SK-N-SH (cell line): ENCODE results near the gene LENG1. TPM values are rescaled to one million over a fixed set of nuclear protein-coding genes. Genes with fewer than 3 reads are reported as not detected.

ENCODE experiments used
- CTCF ChIA-PET: fragments of 300-600, 350-600 bp; formaldehyde crosslinking; extraction: SDS; loops from one replicate; lab custom pipeline; 2021; lab: Yijun Ruan, JAX
- POLR2A ChIA-PET: fragments of 350-600 bp; sonication (Branson Sonifier 250); formaldehyde crosslinking; extraction: SDS; loops from one replicate; lab custom pipeline; 2020; ENCODE audit warnings: antibody characterized with exemption, inconsistent platforms; lab: Yijun Ruan, JAX
- DNase-seq: peaks from one replicate; pipeline ENCODE4 v3.0.0; 2012
- H2AFZ ChIP-seq: fragments of 200-600 bp; sonication (generic); 2 replicates; pipeline ENCODE4 v1.8.1; 2016; ENCODE audit warnings: antibody characterized with exemption, mild to moderate bottlenecking, low read depth
- H3F3A ChIP-seq: fragments of 200-600 bp; sonication (generic); replicated peaks from 2 replicates; pipeline ENCODE3; 2016; ENCODE audit warnings: antibody characterized with exemption, mild to moderate bottlenecking; ENCODE audit not compliant: insufficient read depth
- H3K27ac ChIP-seq, 2 experiments: fragments of 200-500 bp in 1 of 2; fragments of 200-600 bp in 1 of 2; sonication (Bioruptor generic) in 1 of 2; sonication (generic), shearing (Covaris generic) in 1 of 2; 2 replicates each; pipeline versions ENCODE4 v1.5.1 to v1.6.1; 2014 to 2016; ENCODE audit warnings: low read depth in 2 of 2, inconsistent platforms in 1 of 2, low read length in 1 of 2, mild to moderate bottlenecking in 1 of 2, mixed read lengths in 1 of 2
- H3K27me3 ChIP-seq: fragments of 200-600 bp; sonication (generic), shearing (Covaris generic); 2 replicates; pipeline ENCODE4 v1.6.1; 2016; ENCODE audit warnings: mixed run types; ENCODE audit not compliant: insufficient read depth
- H3K36me3 ChIP-seq, 2 experiments: fragments of 200-500 bp in 1 of 2; fragments of 200-600 bp in 1 of 2; sonication (Bioruptor generic) in 1 of 2; sonication (generic) in 1 of 2; replicated peaks in 1 of 2; 2 replicates each; pipeline versions ENCODE3 to v1.5.1; 2014 to 2016; ENCODE audit warnings: low read length in 1 of 2, mild to moderate bottlenecking in 1 of 2; ENCODE audit not compliant: insufficient read depth in 2 of 2, control insufficient read depth in 1 of 2
- H3K4me1 ChIP-seq, 2 experiments: fragments of 200-500 bp in 1 of 2; fragments of 200-600 bp in 1 of 2; sonication (Bioruptor generic) in 1 of 2; sonication (generic), shearing (Covaris generic) in 1 of 2; 2 replicates each; pipeline versions ENCODE4 v1.5.1 to v1.6.1; 2014 to 2016; ENCODE audit warnings: low read depth in 1 of 2, low read length in 1 of 2, mixed run types in 1 of 2; ENCODE audit not compliant: insufficient read depth in 2 of 2, control insufficient read depth in 1 of 2
- H3K4me2 ChIP-seq: fragments of 200-600 bp; sonication (generic), shearing (Covaris generic); 2 replicates; pipeline ENCODE4 v1.6.1; 2017; ENCODE audit warnings: mixed run types
- H3K4me3 ChIP-seq, 2 experiments: fragments of 200-500 bp in 1 of 2; fragments of 200-600 bp in 1 of 2; sonication (Bioruptor generic) in 1 of 2; sonication (generic), shearing (Covaris generic) in 1 of 2; 2 replicates each; pipeline versions ENCODE4 v1.5.1 to v1.8.1; 2014 to 2016; ENCODE audit warnings: low read depth in 2 of 2, inconsistent platforms in 1 of 2, low read length in 1 of 2, mild to moderate bottlenecking in 1 of 2, mixed read lengths in 1 of 2, moderate library complexity in 1 of 2
- H3K79me2 ChIP-seq: fragments of 200-600 bp; sonication (generic); 2 replicates; pipeline ENCODE4 v1.8.1; 2017; ENCODE audit warnings: mild to moderate bottlenecking; ENCODE audit not compliant: insufficient read depth
- H3K9ac ChIP-seq: fragments of 200-600 bp; sonication (generic); 2 replicates; pipeline ENCODE4 v1.6.1; 2017; ENCODE audit warnings: mixed run types
- H3K9me2 ChIP-seq: fragments of 200-600 bp; sonication (generic); 2 replicates; pipeline ENCODE4 v1.6.1; 2017; ENCODE audit warnings: mixed run types
- H3K9me3 ChIP-seq: fragments of 200-600 bp; sonication (generic); 2 replicates; pipeline ENCODE4 v1.6.1; 2017; ENCODE audit warnings: mixed run types, mild to moderate bottlenecking, moderate library complexity
- H4K20me1 ChIP-seq: fragments of 200-600 bp; sonication (generic); 2 replicates; pipeline ENCODE4 v1.6.1; 2017; ENCODE audit warnings: mild to moderate bottlenecking, mixed run types; ENCODE audit not compliant: insufficient read depth
- CHD2 ChIP-seq: fragments of 150-350 bp; IDR thresholded peaks from 2 replicates; pipeline ENCODE4 v1.6.1; 2018; ENCODE audit warnings: low read length; ENCODE audit not compliant: partially characterized antibody
- ELF1 ChIP-seq: IDR thresholded peaks from 2 replicates; pipeline ENCODE4 v1.4.0; 2012
- EP300 ChIP-seq, 2 experiments: IDR thresholded peaks; 2 replicates each; pipeline versions ENCODE4 v1.4.0 to v1.6.1; 2012; ENCODE audit warnings: borderline replicate concordance in 1 of 2, low read depth in 1 of 2, low read length in 1 of 2
- FOXJ3 ChIP-seq: sonication (generic); formaldehyde crosslinking; IDR thresholded peaks from 2 replicates; pipeline ENCODE4 v1.5.1; 2020; ENCODE audit warnings: mild to moderate bottlenecking, missing genetic modification reagents
- FOXM1 ChIP-seq: IDR thresholded peaks from 2 replicates; pipeline ENCODE4 v1.4.0; 2012; ENCODE audit warnings: low read depth, mild to moderate bottlenecking
- GATA2 ChIP-seq: sonication (generic); formaldehyde crosslinking; IDR thresholded peaks from 2 replicates; pipeline ENCODE4 v1.5.0; 2020; ENCODE audit warnings: mild to moderate bottlenecking, missing genetic modification reagents
- NRF1 ChIP-seq: IDR thresholded peaks from 2 replicates; pipeline ENCODE4 v1.6.1; 2012; ENCODE audit warnings: low read depth, mild to moderate bottlenecking, low read length
- RAD21 ChIP-seq: IDR thresholded peaks from 2 replicates; pipeline ENCODE4 v1.6.1; 2012; ENCODE audit warnings: mild to moderate bottlenecking, low read length
- RCOR1 ChIP-seq: fragments of 150-350 bp; IDR thresholded peaks from 2 replicates; pipeline ENCODE4 v1.6.1; 2017; ENCODE audit warnings: antibody characterized with exemption, low read length
- RFX5 ChIP-seq: IDR thresholded peaks from 2 replicates; pipeline ENCODE4 v1.6.1; 2012; ENCODE audit warnings: mild to moderate bottlenecking, improper control_type of control experiment, low read length
- RXRA ChIP-seq: IDR thresholded peaks from 2 replicates; pipeline ENCODE4 v1.4.0; 2012; ENCODE audit warnings: low read depth, mild to moderate bottlenecking, borderline replicate concordance
- SIN3A ChIP-seq: IDR thresholded peaks from 2 replicates; pipeline ENCODE4 v1.6.1; 2012; ENCODE audit warnings: low read depth, mild to moderate bottlenecking, low read length, moderate library complexity, borderline replicate concordance
- SMC3 ChIP-seq: IDR thresholded peaks from 2 replicates; pipeline ENCODE4 v1.6.1; 2012; ENCODE audit warnings: low read depth, low read length, improper control_type of control experiment
- TAF1 ChIP-seq: IDR thresholded peaks from 2 replicates; pipeline ENCODE4 v1.6.1; 2012; ENCODE audit warnings: low read depth, mild to moderate bottlenecking, low read length, moderate library complexity, borderline replicate concordance
- WGBS: methylation state at CpG from one replicate; pipeline ENCODE4 v1.1.6; 2017; ENCODE audit warnings: low lambda C conversion rate; 5-methylcytosine and 5-hydroxymethylcytosine counted together
- polyA plus RNA-seq, 3 experiments: library from polyadenylated mRNA; depleted of rRNA; stranded (reverse); fragments of >200 nt; gene quantifications; 2 replicates each; pipeline ENCODE4 v1.2.3, GENCODE V29; 2012
- TF ChIP-seq, protein P1 (sequence below): fragments of 200-600 bp; sonication (generic); IDR thresholded peaks from 2 replicates; pipeline ENCODE4 v1.6.1; 2017; ENCODE audit warnings: antibody characterized with exemption, mild to moderate bottlenecking, moderate library complexity
- TF ChIP-seq, protein P2 (sequence below): fragments of 150-350 bp; IDR thresholded peaks from 2 replicates; pipeline ENCODE4 v1.6.1; 2016; ENCODE audit warnings: mild to moderate bottlenecking, low read depth, low read length
- TF ChIP-seq, protein P3 (sequence below): IDR thresholded peaks from 2 replicates; pipeline ENCODE4 v1.4.0; 2012; ENCODE audit warnings: low read depth, borderline replicate concordance
- TF ChIP-seq, protein P4 (sequence below): IDR thresholded peaks from 2 replicates; pipeline ENCODE4 v1.4.0; 2012; ENCODE audit warnings: low read depth
- TF ChIP-seq, protein P5 (sequence below): IDR thresholded peaks from 2 replicates; pipeline ENCODE4; 2012

LENG1 gene
- polyA plus RNA-seq, 1 of the 3 experiments (the other 2 are of a cell fraction) = 11.4 TPM

DNA sequence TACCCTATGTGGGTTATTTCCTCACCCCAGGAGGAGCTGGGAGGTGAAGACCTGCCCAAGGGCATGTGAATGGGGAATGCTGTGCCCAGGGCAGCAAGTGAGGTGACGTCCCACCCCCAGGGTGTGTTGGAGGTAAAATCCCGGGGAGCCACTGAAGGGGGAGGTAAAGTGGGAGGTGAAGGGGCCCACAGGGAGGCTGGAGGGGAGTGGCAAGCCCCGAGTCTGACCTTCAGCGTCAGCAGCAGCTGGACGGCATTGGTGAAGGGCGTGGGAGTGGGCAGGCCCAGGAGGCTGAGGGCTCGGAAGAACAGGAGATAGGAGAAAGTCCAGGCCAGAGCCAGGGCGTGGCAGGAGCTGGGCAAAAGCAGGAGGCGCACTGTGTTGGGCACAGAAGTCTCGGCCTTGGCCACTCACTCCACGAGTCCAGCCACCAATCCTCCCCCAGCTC is 27.4 kb upstream of the LENG1 start:
- Histone ChIP-seq H3F3A (peaks cover 10% of the 10 kb centered on the region), H2AFZ (no peak overlapping the region), H3K4me1 (peaks cover 0 to 11% of the 10 kb centered on the region in 2 experiments; a peak in 1 of 4 replicates), H3K9me3 (no peaks in the 10 kb centered on the region), H3K4me3 (no peak overlapping the region), H3K9ac (0 out of 2 replicates have a peak overlapping the region, but pooled peaks have one; percentile 16), H3K27ac (no peak overlapping the region), H3K79me2 (peaks cover 56% of the 10 kb centered on the region), H3K4me2 (peak overlapping the region; percentile 90), H3K36me3 (peaks cover 23% of the 10 kb centered on the region in 2 experiments), H3K9me2 (no peaks in the 10 kb centered on the region), H4K20me1 (no peaks in the 10 kb centered on the region), H3K27me3 (no peaks in the 10 kb centered on the region)
- TF ChIP-seq RXRA = no peak
- TF ChIP-seq, protein P1, sequence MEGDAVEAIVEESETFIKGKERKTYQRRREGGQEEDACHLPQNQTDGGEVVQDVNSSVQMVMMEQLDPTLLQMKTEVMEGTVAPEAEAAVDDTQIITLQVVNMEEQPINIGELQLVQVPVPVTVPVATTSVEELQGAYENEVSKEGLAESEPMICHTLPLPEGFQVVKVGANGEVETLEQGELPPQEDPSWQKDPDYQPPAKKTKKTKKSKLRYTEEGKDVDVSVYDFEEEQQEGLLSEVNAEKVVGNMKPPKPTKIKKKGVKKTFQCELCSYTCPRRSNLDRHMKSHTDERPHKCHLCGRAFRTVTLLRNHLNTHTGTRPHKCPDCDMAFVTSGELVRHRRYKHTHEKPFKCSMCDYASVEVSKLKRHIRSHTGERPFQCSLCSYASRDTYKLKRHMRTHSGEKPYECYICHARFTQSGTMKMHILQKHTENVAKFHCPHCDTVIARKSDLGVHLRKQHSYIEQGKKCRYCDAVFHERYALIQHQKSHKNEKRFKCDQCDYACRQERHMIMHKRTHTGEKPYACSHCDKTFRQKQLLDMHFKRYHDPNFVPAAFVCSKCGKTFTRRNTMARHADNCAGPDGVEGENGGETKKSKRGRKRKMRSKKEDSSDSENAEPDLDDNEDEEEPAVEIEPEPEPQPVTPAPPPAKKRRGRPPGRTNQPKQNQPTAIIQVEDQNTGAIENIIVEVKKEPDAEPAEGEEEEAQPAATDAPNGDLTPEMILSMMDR = no peak
- no peak for TF ChIP-seq NRF1
- TF ChIP-seq RAD21 = no peak
- no peak for TF ChIP-seq EP300 (IDR thresholded peaks at IDR 0.05; ENCODE audit: borderline replicate concordance in 1 of 2, low read depth in 1 of 2, low read length in 1 of 2)
- no peak for TF ChIP-seq SIN3A
- TF ChIP-seq, protein P2, sequence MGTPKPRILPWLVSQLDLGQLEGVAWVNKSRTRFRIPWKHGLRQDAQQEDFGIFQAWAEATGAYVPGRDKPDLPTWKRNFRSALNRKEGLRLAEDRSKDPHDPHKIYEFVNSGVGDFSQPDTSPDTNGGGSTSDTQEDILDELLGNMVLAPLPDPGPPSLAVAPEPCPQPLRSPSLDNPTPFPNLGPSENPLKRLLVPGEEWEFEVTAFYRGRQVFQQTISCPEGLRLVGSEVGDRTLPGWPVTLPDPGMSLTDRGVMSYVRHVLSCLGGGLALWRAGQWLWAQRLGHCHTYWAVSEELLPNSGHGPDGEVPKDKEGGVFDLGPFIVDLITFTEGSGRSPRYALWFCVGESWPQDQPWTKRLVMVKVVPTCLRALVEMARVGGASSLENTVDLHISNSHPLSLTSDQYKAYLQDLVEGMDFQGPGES = no peak
- POLR2A ChIA-PET = no interaction called here
- CTCF ChIA-PET = interaction anchor here (1.2 kb wide), 1 partner anchor 19 kb away, joined by 4 read pairs; no protein-coding TSS in a partner anchor
- no peak for DNase-seq
- WGBS = 88% methylated on average over 10 of the region's 11 CpGs

DNA sequence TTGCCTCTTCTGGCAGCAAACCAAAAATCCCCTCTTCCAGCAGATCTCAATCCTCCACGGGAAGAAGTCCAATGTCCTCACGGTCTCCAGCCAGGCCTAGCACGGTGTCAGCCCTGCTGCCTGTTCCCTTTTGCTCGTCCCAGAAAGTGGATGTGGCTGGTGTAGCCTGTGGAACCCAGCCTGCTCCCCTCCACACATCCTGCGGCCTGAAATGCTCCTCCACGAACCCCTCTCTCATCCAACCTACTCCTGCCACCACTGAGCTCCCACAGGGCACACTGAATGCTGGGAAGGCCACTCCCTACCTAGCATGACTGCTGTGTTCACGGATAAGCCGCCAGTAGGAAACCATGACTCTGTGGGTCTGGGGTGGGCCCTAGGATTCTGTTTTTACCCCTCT is 26.8 kb upstream of the LENG1 start:
- no peaks in the 10 kb centered on the region for H3K9me2 ChIP-seq
- no peak overlapping the region for H2AFZ ChIP-seq
- CTCF ChIA-PET = interaction anchor here (1.2 kb wide), 1 partner anchor 18 kb away, joined by 4 read pairs; no protein-coding TSS in a partner anchor
- POLR2A ChIA-PET = no interaction called here
- no peak overlapping the region for H3K4me2 ChIP-seq
- no peak overlapping the region for H3K27ac ChIP-seq
- H3K36me3 ChIP-seq = peaks cover 23% of the 10 kb centered on the region in 2 experiments
- H3K79me2 ChIP-seq = peaks cover 50% of the 10 kb centered on the region
- H3K9ac ChIP-seq = no peak overlapping the region
- H3K4me3 ChIP-seq = no peak overlapping the region
- H3K27me3 ChIP-seq = no peaks in the 10 kb centered on the region
- 93% methylated on average over 7 of the region's 8 CpGs for WGBS
- no peak for DNase-seq
- peaks cover 5% of the 10 kb centered on the region for H3F3A ChIP-seq
- no peaks in the 10 kb centered on the region for H3K9me3 ChIP-seq
- H4K20me1 ChIP-seq = no peaks in the 10 kb centered on the region
- H3K4me1 ChIP-seq = peaks cover 0 to 7% of the 10 kb centered on the region in 2 experiments; a peak in 1 of 4 replicates
- TF ChIP-seq, protein P3, sequence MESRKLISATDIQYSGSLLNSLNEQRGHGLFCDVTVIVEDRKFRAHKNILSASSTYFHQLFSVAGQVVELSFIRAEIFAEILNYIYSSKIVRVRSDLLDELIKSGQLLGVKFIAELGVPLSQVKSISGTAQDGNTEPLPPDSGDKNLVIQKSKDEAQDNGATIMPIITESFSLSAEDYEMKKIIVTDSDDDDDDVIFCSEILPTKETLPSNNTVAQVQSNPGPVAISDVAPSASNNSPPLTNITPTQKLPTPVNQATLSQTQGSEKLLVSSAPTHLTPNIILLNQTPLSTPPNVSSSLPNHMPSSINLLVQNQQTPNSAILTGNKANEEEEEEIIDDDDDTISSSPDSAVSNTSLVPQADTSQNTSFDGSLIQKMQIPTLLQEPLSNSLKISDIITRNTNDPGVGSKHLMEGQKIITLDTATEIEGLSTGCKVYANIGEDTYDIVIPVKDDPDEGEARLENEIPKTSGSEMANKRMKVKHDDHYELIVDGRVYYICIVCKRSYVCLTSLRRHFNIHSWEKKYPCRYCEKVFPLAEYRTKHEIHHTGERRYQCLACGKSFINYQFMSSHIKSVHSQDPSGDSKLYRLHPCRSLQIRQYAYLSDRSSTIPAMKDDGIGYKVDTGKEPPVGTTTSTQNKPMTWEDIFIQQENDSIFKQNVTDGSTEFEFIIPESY = no peak
- TF ChIP-seq FOXM1 = no peak
- no peak for TF ChIP-seq RCOR1
- TF ChIP-seq, protein P1 = no peak
- no peak for TF ChIP-seq RXRA
- no peak for TF ChIP-seq ELF1
- no peak for TF ChIP-seq FOXJ3 (CRISPR knock-in tag)
- TF ChIP-seq, protein P4, sequence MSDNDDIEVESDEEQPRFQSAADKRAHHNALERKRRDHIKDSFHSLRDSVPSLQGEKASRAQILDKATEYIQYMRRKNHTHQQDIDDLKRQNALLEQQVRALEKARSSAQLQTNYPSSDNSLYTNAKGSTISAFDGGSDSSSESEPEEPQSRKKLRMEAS = no peak
- TF ChIP-seq RFX5 = no peak
- TF ChIP-seq, protein P5, sequence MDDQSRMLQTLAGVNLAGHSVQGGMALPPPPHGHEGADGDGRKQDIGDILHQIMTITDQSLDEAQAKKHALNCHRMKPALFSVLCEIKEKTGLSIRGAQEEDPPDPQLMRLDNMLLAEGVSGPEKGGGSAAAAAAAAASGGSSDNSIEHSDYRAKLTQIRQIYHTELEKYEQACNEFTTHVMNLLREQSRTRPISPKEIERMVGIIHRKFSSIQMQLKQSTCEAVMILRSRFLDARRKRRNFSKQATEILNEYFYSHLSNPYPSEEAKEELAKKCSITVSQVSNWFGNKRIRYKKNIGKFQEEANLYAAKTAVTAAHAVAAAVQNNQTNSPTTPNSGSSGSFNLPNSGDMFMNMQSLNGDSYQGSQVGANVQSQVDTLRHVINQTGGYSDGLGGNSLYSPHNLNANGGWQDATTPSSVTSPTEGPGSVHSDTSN = no peak
- TF ChIP-seq GATA2 (CRISPR knock-in tag) = no peak
- no peak for TF ChIP-seq SMC3
- no peak for TF ChIP-seq CHD2
- no peak for TF ChIP-seq RAD21
- no peak for TF ChIP-seq TAF1
